Middle frontal gyrus (tissue), 1 donor: ENCODE measurements around the gene EGFL7.
"Not testable (repeated sequence)": the region's sequence is repeated elsewhere in the genome, so short reads cannot be mapped to it uniquely, and the experiment has no call there.

Experiments
- DNase-seq: peaks from one replicate; pipeline ENCODE4 v3.0.0-alpha.2; 2015; ENCODE audit warnings: low spot score; ENCODE audit errors: extremely low spot score

Gene EGFL7

DNA sequence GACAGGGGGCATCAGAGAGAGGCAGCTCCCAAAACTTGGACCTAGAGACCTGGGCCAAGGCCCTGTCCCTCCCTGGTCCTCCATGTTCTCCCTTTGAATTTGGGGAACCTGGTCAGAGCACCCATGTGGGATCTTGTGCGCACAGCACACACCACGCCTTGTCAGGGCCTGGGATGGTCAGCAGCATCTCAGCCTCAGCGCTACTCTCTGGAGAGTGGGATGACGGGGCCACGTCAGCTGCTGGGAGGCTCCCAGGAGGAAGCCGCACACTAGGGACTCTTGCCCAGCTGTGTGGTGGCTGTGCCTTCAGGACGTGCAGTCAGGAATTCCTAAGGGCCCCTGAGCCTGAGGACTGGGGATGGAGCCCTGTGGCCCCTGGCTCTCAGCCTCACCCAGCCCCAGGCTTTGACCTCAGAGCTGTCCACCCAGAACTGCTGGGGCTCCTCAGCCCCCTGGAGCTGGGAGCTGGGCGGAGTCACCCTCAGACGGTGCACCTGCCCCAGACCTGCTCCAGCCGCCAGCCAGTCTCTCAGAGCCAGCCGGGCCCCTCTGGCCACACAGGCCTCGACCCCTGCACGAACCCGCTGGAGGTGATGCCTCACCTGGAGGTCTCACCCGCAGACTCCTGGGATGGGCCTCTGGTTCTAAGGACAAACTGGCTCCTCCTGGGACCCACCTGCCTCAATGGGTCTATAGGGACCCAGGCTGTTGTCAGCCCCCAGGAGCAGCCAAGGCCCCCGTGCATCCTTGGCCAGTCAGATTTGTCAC, 38.3 kb upstream of the EGFL7 start:
- no peak for DNase-seq

- no peak for DNase-seq
Observed at GRCh38 chr9:136625101-136626065, 37.3 kb upstream of the EGFL7 start.

DNA sequence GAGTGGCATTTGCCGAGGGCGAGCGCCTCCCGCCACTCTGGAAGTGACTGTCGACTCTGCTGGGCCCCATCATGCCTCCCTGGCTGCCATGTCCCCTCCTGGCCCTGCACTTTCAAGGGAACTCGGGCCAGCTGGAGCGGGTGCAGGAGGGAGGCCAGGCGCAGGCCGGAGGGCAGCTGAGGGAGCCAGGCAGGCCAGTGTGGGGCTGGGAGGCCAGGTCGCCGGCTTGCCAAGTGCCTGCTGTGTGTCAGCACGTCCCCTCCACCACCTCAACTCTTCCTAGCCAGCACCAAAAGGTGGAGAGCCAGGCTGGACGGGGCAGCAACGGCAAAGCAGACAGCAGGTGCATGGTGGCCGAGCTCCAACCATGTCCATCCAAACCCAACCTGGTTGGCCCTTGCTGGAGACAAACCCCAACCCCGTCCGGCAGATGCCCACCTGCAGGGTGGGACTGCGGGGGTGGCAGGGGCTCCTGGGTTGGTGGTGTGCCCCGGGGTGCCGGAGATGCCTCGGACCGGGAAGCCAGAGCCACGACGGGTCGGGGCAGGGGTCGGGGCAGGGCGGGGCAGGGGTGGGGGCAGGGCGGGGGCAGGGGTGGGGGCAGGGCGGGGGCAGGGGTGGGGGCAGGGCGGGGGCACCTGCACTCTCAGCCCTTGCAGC, 36.5 kb upstream of the EGFL7 start:
- DNase-seq: no peak

DNA sequence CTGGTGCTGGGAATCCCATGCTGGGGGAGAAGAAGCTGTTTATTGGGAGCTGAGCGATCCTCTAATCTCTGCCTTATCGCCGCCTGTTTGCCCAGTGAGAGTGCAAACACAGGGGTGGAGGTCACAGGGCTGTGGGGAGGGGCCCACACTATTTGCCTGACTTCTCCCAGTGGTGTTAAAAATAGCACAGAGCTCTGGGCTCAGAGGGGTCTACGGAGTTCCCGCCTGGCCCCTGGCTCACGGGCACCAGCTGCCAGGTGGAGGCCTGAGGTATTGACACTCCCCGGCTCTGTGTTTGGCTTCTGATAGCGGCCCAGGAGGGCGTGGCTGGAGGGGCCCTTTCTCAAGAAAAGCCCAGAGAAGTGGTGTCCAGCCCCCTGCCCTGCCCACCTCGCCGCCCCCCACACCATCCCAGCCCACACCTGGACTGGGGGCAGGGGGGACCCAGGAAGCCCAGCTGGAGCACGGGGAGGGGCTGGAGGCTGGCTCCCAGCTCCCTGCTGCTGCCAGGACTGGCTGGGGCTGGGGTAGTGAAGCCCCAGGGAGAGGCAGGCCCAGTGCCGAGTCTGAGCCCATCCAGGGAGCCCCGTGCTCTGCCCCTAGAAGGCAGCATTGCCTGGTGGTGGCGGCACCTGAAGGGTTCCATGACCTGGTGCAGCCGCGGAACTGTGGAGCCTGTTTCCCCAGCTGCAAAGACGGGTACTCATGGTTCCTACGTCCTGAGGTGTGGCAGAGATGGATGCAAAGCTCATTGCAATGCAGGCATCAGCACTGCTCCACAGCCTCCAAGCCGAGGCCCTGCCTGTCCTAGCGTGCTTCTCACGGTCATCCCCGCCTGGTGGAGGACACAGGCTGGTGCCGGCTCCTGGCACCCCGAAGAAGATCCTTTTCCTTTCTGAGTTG, 35.7 kb upstream of the EGFL7 start:
- DNase-seq: no peak

GRCh38 chr9:136627703-136628102, 35.0 kb upstream of the EGFL7 start:
- DNase-seq: no peak

DNA sequence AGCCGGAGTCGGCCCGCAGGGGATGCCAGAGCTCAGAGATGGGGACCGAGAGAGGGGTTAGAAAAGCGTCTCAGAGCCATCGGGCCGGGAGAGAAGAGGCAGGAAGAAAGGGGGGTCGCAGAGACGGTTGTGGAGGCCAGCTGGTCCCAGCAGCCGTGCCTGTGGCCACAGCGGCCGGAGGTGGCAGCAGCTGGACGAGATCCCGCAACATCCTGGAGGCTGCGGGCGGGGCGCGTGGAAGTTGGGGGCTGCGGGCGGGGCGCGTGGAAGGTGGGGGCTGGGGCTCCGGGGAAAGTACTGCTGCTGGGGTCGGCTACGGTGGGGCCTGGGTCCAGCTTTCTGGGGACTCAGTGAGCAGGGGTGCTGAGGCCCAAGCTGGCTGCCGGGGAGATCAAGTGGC, 34.4 kb upstream of the EGFL7 start:
- DNase-seq: no peak

- DNase-seq: no peak
Observed at GRCh38 chr9:136629001-136629878, 33.5 kb upstream of the EGFL7 start.

GRCh38 chr9:136629879-136630661, 32.6 kb upstream of the EGFL7 start:
- no peak for DNase-seq

DNA sequence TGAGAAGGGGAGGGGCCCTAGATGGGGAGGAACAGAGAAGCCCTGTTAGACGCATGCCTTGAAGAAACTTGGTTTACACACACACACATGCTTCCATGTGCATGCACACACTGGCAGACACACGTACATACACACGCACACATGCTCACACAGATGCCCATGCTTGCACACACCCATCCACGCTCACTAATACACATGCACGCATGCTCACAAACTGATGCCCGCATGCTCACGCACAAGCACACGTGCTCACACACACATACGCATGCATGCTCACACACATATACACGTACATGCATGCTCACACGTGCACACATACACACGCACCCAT, 32.1 kb upstream of the EGFL7 start:
- no peak for DNase-seq

DNA sequence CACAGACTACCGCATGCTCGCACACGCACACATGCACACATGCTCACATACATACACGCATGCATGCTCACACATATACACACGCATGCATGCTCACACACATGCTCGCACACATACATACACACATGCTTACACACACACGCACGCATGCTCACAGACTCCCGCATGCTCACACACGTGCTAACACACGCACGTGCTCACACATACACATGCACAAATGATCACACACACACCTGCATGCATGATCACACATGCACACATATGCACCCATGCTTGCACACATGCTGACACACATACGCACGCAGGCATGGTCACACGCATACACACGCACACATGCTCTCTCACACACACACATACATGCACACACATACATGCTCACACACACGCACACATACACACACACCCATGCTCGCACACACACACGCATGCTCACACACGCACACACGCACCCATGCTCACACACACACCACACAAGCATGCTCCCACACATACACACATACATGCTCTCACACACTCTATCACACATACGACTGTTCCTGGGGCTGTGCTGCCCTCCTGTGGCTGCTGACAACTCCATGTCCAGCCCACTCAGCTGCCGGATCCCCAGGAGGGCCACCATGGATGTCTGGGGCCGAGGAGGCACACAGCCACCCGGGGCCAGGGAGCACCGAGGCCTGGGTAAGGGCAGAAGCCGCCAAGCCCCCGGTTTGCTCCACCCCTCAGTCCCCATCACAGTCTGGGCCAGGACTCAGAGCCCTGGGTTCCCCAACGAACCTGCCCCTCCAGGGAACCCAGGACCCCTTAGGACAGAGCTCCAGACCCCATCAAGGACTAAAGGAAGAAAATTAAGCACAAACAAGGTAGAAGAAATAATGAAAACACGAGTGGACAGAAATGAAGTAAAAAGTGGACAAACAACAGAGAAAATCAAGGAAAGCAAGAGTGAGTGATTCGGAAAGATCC, 31.4 kb upstream of the EGFL7 start:
- peak; percentile 21 for DNase-seq

DNA sequence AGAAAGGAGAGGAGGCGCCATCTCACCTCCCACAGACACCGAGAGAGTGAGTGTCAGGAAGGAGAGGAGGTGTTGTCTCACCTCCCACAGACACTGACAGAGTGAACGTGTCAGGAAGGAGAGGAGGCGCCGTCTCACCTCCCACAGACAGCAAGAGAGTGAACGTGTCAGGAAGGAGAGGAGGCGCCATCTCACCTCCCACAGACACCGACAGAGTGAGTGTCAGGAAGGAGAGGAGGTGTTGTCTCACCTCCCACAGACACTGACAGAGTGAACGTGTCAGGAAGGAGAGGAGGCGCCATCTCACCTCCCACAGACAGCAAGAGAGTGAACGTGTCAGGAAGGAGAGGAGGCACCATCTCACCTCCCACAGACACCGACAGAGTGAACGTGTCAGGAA, 30.6 kb upstream of the EGFL7 start:
- not testable (repeated sequence) for DNase-seq

GRCh38 chr9:136632491-136633106, 30.1 kb upstream of the EGFL7 start:
- DNase-seq: not testable (repeated sequence)

DNA sequence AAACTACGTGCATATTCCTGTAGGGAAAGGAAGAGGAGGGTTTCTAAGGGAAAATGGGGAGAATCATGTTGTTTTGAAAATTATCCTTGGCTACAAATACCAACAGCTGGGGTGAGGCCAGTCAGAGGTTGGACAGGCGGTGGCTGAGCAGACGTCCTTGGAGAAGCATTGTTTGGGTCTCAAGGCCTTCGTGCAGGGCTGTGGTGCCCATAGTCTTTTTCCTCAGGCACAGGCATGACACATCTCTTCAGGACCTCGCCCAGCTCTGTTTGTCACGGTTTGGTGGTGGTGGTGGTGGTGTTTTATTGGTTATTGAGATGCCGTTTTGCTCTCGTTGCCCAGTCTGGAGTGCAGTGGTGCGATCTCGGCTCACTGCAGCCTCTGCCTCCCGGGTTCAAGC, 27.8 kb upstream of the EGFL7 start:
- DNase-seq: no peak

DNA sequence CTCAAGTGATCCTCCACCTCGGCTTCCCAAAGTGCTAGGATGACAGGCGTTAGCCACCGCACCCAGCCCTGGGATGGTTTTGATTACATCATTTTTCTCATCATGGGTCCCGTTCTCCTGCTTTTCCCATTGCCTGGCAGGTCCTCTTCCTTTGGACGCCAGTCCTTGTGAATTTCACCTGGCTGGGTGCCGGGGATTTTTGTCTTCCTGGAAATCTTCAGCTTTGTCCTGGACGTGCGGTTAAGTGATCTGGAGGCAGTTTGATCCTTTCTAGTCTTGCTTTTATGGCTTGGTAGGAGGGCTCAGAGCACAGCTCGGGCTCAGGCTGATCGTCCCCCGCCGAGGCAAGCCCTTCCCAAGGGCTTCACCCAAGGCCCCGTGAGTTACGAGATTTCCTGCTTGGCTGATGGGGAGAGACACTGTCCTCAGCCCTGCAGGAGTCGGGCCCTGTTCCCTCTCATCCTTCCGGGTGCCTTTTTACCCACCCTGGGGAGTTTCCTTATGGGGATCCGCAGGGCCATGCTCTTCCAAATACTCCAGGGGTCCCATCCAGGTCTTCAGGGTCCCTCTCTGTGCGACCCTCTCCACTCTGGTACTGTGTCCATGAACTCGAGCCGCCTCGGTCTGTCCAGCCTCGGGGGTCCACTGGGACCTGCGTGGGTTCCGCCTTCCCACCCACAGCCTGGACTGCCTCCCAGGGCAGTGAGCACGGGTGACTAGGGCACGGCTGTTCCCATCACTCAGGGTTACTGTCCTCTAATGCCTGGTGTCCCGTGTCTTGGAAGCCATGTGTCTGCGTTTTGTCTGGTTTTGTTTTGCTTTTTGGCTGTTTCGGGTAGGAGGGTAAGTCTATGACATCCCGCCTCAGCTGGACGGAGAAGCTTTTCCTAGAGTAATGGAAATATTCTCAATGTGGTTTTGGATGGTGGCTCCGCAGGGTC, 22.3 kb upstream of the EGFL7 start:
- DNase-seq: no peak

- no peak for DNase-seq
Observed at GRCh38 chr9:136642439-136642921, 20.2 kb upstream of the EGFL7 start.

- no peak for DNase-seq
Observed at GRCh38 chr9:136643596-136644342, 18.9 kb upstream of the EGFL7 start.
